ENCODE measurements around the gene CPLX3.

Gene CPLX3

GRCh38 chr15:74788683-74789151, 37.7 kb upstream of the CPLX3 start:
- DNase-seq: no peak

GRCh38 chr15:74789171-74789631, 37.2 kb upstream of the CPLX3 start:
- DNase-seq: no peak

DNA sequence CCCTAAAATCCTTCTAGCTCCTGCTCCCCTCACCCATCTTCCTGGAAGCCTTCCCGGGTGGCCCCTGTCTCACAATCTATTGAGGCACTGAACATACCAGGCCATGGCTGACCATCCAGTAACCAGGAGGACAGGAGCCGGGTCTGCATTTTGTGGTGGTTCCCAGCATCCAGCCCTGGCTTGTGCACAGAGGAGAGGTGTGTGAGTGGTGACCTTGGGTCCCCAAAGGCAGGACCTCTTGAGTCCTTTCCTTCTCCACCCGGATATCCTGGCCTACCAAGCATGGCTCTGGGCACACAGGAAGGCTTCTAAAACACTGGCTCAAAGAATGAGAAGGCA, 36.7 kb upstream of the CPLX3 start:
- DNase-seq: no peak

DNA sequence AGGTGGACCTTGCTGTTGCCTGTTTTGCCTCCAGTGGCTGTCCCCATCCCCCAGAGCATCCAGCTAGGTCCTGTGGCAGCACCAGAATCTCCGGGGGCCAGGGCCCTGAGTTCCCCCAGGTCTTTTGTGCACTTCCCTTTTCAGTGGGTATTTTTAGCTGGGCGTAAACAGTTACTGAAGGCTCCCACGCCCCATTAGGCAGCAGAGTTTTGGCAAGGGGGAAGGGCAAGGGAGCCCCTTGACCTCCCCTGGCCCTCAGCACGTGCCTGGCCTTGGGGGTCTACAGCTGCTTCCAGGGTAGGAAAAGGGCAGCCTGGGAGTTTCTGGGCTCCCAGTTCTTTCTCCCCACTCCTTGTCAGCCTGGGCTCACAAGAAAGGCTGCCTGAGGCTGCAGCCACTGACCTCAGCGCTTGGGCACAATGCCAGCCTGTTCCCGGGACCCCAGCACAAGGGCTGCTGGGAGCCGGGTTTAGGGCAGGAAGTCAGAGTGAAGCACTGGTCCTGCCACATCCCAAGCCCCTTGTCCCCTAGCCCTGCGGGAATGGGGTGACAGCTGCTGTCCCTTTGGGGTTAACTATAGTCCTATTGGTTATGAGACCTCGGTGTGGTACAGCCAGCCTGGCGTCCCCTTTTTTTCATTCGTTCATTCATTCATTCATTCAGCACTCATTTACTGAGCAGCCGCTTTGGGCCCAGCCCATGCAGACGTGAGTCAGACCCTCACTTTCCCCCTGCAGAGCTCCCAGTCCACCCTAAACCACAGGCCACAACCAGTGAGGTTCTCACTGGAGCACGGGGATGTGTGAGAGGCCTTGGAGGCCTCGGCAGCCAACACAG, 36.1 kb upstream of the CPLX3 start:
- no peak for DNase-seq

GRCh38 chr15:74791007-74791406, 35.4 kb upstream of the CPLX3 start:
- no peak for DNase-seq

DNA sequence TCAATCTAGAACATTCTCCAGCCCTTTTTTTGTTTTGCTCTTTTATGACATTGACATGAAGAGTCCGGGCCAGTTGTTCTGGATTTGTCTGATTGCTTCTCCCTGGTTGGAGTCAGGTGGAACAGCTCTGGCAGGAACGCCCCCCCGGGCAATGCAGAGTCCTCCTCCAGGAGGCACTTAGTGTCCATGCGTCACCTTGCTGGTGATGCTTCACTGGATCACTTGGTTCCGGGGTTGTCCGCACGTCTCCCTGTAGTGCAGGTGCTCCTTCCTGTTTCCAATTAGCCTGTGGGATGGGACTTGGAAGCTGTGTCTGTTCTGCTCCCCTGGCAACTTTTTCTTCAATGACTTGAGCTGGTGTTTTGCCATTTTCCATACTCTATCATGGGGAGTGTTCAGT, 34.8 kb upstream of the CPLX3 start:
- no peak for DNase-seq

GRCh38 chr15:74792227-74793016, 34.0 kb upstream of the CPLX3 start:
- no peak for DNase-seq

- no peak for DNase-seq
These were observed 33.0 kb upstream of the CPLX3 start for GRCh38 chr15:74793135-74794028.

- DNase-seq: no peak
These were observed 32.0 kb upstream of the CPLX3 start for GRCh38 chr15:74794248-74794969.

DNA sequence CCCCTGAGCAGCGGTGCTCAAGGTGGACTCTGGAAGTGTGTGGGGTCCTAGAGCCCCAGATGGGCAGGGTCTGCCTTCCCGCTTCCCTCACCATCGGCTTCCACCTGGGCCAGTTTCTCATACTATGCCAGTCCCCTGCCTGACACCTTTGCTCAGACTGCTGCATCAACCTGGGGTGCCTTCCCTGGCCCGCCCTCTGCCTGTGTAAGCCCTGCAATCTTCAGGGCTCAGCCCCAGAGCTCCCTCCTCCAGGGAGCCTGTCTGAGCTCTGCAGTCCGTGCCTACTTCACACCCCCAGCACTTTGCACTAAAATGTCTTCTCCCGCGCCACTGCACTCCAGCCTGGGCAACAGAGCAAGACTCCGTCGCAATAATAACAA, 31.5 kb upstream of the CPLX3 start:
- DNase-seq: no peak

GRCh38 chr15:74795966-74796625, 30.3 kb upstream of the CPLX3 start:
- no peak for DNase-seq

DNA sequence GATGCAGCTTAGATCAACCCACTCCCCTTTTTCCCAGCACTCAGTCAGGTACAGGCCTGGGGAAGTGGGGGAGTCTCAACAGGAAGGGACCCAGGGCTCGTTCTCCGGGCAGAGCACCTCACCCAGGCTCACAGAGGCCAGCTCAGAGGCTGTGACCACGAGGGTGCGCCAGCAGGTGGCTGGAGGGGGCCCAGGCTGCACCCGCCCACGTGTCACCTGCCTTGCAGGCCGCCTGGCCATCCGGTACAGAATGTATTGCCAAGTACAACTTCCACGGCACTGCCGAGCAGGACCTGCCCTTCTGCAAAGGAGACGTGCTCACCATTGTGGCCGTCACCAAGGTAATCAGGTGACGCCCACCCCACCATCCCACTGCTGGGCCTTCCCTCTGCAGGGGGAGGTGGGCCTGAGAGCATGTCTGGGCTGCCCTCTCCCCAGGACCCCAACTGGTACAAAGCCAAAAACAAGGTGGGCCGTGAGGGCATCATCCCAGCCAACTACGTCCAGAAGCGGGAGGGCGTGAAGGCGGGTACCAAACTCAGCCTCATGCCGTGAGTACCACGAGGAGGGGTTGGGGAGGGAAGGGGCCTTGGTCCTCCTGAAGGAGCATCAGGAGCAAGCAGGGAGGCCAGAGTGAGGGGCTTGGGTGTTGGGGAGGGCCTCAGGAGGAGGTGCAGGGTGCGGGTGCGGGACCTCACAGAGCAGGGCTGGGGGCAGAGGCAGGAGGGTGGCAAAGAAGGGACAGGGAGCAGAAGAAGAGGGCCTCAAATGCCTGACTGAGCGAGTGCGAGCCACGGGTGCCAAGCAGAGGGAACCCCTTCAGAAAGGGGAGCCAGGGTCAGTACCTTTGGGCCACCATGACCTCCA, 27.8 kb upstream of the CPLX3 start:
- no peak for DNase-seq

DNA sequence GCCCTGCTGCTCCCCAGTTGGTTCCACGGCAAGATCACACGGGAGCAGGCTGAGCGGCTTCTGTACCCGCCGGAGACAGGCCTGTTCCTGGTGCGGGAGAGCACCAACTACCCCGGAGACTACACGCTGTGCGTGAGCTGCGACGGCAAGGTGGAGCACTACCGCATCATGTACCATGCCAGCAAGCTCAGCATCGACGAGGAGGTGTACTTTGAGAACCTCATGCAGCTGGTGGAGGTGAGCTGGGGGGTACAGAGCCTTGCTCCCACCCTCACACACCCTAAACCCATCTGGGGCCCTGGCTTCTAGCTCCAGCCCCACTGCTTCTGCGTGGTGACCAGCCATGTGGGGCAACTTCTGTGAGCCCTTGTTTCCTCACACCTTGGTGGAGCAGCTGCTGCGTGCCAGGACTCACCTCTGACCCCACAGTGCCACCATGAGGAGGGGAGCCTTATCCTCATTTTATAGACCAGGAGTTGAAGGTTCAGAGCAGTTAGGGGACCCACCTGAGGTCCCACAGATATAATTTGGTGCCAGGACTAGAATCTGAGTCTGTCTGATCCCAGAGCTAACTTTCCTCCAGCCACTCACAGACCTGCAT, 27.1 kb upstream of the CPLX3 start:
- no peak for DNase-seq

- no peak for DNase-seq
These were observed 26.4 kb upstream of the CPLX3 start for GRCh38 chr15:74799856-74800558.

DNA sequence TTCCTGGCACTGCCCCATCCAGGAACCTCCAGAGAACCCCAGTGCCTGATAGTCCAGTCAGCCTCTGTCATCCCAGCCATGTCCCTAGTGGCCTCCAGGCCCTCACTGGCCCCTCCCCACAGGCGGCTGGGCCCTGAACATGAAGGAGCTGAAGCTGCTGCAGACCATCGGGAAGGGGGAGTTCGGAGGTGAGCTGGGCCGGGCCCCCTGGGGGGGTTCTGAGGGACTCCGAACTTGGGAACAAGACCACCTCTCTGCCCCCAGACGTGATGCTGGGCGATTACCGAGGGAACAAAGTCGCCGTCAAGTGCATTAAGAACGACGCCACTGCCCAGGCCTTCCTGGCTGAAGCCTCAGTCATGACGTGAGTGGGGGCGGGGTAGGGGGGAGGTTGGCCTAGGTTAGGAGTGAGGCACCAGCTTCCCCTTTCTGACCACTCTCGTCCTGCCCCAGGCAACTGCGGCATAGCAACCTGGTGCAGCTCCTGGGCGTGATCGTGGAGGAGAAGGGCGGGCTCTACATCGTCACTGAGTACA, 25.8 kb upstream of the CPLX3 start:
- no peak for DNase-seq

GRCh38 chr15:74801311-74801997, 25.0 kb upstream of the CPLX3 start:
- DNase-seq: no peak

DNA sequence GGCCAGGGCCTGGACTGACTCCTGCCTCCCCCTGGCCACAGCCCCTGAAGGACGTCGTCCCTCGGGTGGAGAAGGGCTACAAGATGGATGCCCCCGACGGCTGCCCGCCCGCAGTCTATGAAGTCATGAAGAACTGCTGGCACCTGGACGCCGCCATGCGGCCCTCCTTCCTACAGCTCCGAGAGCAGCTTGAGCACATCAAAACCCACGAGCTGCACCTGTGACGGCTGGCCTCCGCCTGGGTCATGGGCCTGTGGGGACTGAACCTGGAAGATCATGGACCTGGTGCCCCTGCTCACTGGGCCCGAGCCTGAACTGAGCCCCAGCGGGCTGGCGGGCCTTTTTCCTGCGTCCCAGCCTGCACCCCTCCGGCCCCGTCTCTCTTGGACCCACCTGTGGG, 24.1 kb upstream of the CPLX3 start:
- DNase-seq: no peak

GRCh38 chr15:74802862-74803447, 23.5 kb upstream of the CPLX3 start:
- DNase-seq: no peak
